Osteocyte (in vitro differentiated cells): ENCODE results near the gene KIRREL3. TPM values are rescaled to one million over a fixed set of nuclear protein-coding genes. Genes with fewer than 3 reads are reported as not detected.

ENCODE experiments used
- DNase-seq: peaks from one replicate; pipeline ENCODE4 v3.0.0; 2021; ENCODE audit warnings: mixed read lengths; ENCODE audit not compliant: unreplicated experiment; ENCODE audit errors: extremely low spot score
- H3K27ac Mint-ChIP-seq: one replicate; pipeline ENCODE4 v1.8.0; 2021; ENCODE audit warnings: mild to moderate bottlenecking, mixed read lengths; ENCODE audit not compliant: unreplicated experiment
- H3K27me3 Mint-ChIP-seq: one replicate; pipeline ENCODE4 v1.8.0; 2021; ENCODE audit warnings: mixed read lengths; ENCODE audit not compliant: unreplicated experiment
- H3K36me3 Mint-ChIP-seq: one replicate; pipeline ENCODE4 v1.8.0; 2021; ENCODE audit warnings: mixed read lengths; ENCODE audit not compliant: unreplicated experiment
- H3K4me1 Mint-ChIP-seq: one replicate; pipeline ENCODE4 v1.8.0; 2021; ENCODE audit warnings: mixed read lengths; ENCODE audit not compliant: unreplicated experiment
- H3K4me3 Mint-ChIP-seq: one replicate; pipeline ENCODE4 v1.8.0; 2021; ENCODE audit warnings: mild to moderate bottlenecking, moderate library complexity, mixed read lengths; ENCODE audit not compliant: unreplicated experiment
- H3K9me3 Mint-ChIP-seq: one replicate; pipeline ENCODE4 v1.8.0; 2021; ENCODE audit warnings: mixed read lengths; ENCODE audit not compliant: unreplicated experiment
- CTCF ChIP-seq: fragments of 200-600 bp; sonication (generic); IDR thresholded peaks from 2 replicates; pipeline ENCODE4 v1.5.0; 2021; ENCODE audit warnings: antibody characterized with exemption, mild to moderate bottlenecking, moderate library complexity
- total RNA-seq: library from RNA; stranded (reverse); gene quantifications from 2 replicates; pipeline ENCODE4 v1.2.1, GENCODE V29; 2021

The KIRREL3 gene
- total RNA-seq, 1 donor from 2014 or later = 1.2 TPM

- Mint-ChIP-seq H3K9me3 (peaks cover 8% of the 10 kb centered on the region), H3K27me3 (no peaks in the 10 kb centered on the region), H3K4me3 (no peak overlapping the region), H3K27ac (no peak overlapping the region), H3K4me1 (no peaks in the 10 kb centered on the region), H3K36me3 (no peaks in the 10 kb centered on the region)
- DNase-seq = no peak
- no peak for TF ChIP-seq CTCF
These were observed 100.4 kb downstream of the KIRREL3 start for GRCh38 chr11:126899961-126900748.

DNA sequence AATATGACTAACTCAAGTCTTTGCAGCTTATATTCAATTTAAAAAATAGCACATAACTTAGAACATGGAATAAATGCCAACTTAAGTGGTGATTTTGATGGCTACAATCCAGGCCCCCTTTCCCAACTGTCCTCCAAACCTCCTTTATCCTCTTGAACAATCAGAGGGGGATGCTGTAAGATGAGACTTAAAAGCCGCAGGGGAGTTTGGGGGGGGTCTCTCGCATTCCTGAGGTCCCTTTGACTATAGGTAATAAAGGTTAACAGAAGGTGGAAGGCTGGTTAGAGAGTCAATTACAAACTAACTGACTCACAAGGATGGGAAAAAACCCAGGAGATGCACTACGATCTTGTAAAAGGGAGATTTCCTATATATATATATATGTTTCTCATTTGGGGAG is 101.8 kb downstream of the KIRREL3 start:
- Mint-ChIP-seq H3K9me3 (peaks cover 8% of the 10 kb centered on the region), H3K36me3 (no peaks in the 10 kb centered on the region), H3K4me1 (no peaks in the 10 kb centered on the region), H3K27ac (no peak overlapping the region), H3K4me3 (no peak overlapping the region), H3K27me3 (no peaks in the 10 kb centered on the region)
- DNase-seq = no peak
- no peak for TF ChIP-seq CTCF

GRCh38 chr11:126897430-126897829 is 103.1 kb downstream of the KIRREL3 start:
- H3K27me3 Mint-ChIP-seq = no peaks in the 10 kb centered on the region
- TF ChIP-seq CTCF = no peak
- H3K36me3 Mint-ChIP-seq = no peaks in the 10 kb centered on the region
- H3K9me3 Mint-ChIP-seq = peaks cover 8% of the 10 kb centered on the region
- H3K4me1 Mint-ChIP-seq = no peaks in the 10 kb centered on the region
- DNase-seq = no peak
- H3K4me3 Mint-ChIP-seq = no peak overlapping the region
- no peak overlapping the region for H3K27ac Mint-ChIP-seq

- Mint-ChIP-seq H3K4me1 (no peaks in the 10 kb centered on the region), H3K27ac (no peak overlapping the region), H3K9me3 (peaks cover 8% of the 10 kb centered on the region), H3K4me3 (no peak overlapping the region), H3K27me3 (no peaks in the 10 kb centered on the region), H3K36me3 (no peaks in the 10 kb centered on the region)
- TF ChIP-seq CTCF = no peak
- no peak for DNase-seq
These were observed 104.5 kb downstream of the KIRREL3 start for GRCh38 chr11:126896025-126896424.

DNA sequence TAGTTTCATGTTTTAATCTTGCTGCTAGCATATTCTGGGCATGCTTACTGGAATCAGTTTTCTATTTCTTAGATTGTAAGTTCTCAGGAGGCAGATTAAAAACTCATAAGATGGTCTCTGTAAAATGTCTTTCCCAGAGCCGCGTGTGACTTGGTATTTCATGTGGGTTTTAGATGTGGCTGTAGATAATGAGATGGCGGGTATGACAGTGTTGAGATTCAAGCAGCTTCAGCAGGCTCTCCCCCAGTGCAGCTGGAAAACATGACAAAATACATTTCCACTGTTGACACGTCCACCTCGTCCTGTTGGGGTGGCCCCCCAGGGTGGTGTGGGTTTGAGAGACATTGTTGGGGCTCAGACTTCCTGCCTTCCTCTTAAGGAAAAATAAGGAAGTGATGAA is 106.8 kb downstream of the KIRREL3 start:
- Mint-ChIP-seq H3K27me3 (no peaks in the 10 kb centered on the region), H3K36me3 (no peaks in the 10 kb centered on the region), H3K4me3 (no peak overlapping the region), H3K4me1 (no peaks in the 10 kb centered on the region), H3K9me3 (peaks cover 8% of the 10 kb centered on the region), H3K27ac (no peak overlapping the region)
- DNase-seq = no peak
- no peak for TF ChIP-seq CTCF
